ENCODE results near the gene MYLK.

- TF ChIP-seq CTCF (optimal IDR thresholded peaks at IDR 0.05 in 1 of 3, IDR thresholded peaks at IDR 0.05 in 1 of 3, conservative IDR thresholded peaks at IDR 0.05 in 1 of 3; ENCODE audit: extremely low read depth in 1 of 3, insufficient read depth in 2 of 3, low read length in 3 of 3) (no peak), EZH2 (IDR thresholded peaks at IDR 0.05; ENCODE audit: low read length) (no peak)
Observed at GRCh38 chr3:123613543-123613942, 270.6 kb downstream of the MYLK start.

Data from keratinocyte (primary cell).